Sciatic nerve (tissue), 2 donors: Measurements from ENCODE around the gene PRDM16. TPM values are rescaled to one million over a fixed set of nuclear protein-coding genes. Genes with fewer than 3 reads are reported as not detected.

Source experiments
- ATAC-seq: fragments of 200-7000 bp; cut with Tn5 transposase; one replicate; pipeline ENCODE4 v1.9.1; 2020; ENCODE audit warnings: mild to moderate bottlenecking, moderate library complexity
- DNase-seq: peaks from one replicate; pipeline ENCODE4 v3.0.0-alpha.2; 2020; ENCODE audit warnings: low spot score
- intact Hi-C: fragments of 100-400 bp; cut with DNase I; formaldehyde crosslinking; loops from one replicate; pipeline ENCODE4 v1.14.2; 2022
- total RNA-seq: library from RNA; stranded (reverse); fragmentation: NEBNext Ultra II Directional; extraction: Animal tissue kit (Norgen Biotek cat#: 25700); gene quantifications from one replicate; pipeline ENCODE4 v1.2.1, GENCODE V29; 2021
- donor health status: DM: no; HTN: no; CAD: no.
- donor health status: DM: no; HTN: no; CAD: no.

PRDM16 gene
- total RNA-seq, 1 donor from 2014 or later = 31.3 TPM

- no peak for DNase-seq
- ATAC-seq = no peak
- intact Hi-C loops = no loop called here
Measured at GRCh38 chr1:3306583-3307291, 237.7 kb downstream of the PRDM16 start.

GRCh38 chr1:3307359-3307758, 238.4 kb downstream of the PRDM16 start:
- intact Hi-C loops = no loop called here

GRCh38 chr1:3308053-3308452, 239.1 kb downstream of the PRDM16 start:
- intact Hi-C loops = no loop called here
- no peak for ATAC-seq
- DNase-seq = no peak

More at GRCh38 chr1:3307359-3307758, 238.4 kb downstream of the PRDM16 start:
- no peak for DNase-seq
- no peak for ATAC-seq

GRCh38 chr1:3310718-3311400, 241.9 kb downstream of the PRDM16 start:
- no peak for DNase-seq
- intact Hi-C loops = no loop called here
- no peak for ATAC-seq

- DNase-seq = no peak
- intact Hi-C loops = no loop called here
- no peak for ATAC-seq
Measured at GRCh38 chr1:3311711-3312110, 242.7 kb downstream of the PRDM16 start.

- intact Hi-C loops = no loop called here
- ATAC-seq (peak; percentile 50), DNase-seq (no peak)
Measured at GRCh38 chr1:3312310-3312897, 243.4 kb downstream of the PRDM16 start.

- DNase-seq = peak; percentile 95
- intact Hi-C loops = no loop called here
- ATAC-seq = peak; percentile 96
Measured at GRCh38 chr1:3312898-3313575, 244.0 kb downstream of the PRDM16 start.

- ATAC-seq (peak; percentile 80), DNase-seq (peak; percentile 92)
- intact Hi-C loops = no loop called here
Measured at GRCh38 chr1:3313576-3313950, 244.6 kb downstream of the PRDM16 start.

- ATAC-seq (no peak), DNase-seq (no peak)
- intact Hi-C loops = no loop called here
Measured at GRCh38 chr1:3314491-3315381, 245.7 kb downstream of the PRDM16 start.

- ATAC-seq (no peak), DNase-seq (no peak)
- intact Hi-C loops = no loop called here
Measured at GRCh38 chr1:3315399-3316339, 246.7 kb downstream of the PRDM16 start.

- ATAC-seq = no peak
- intact Hi-C loops = no loop called here
- no peak for DNase-seq
Measured at GRCh38 chr1:3316340-3316943, 247.4 kb downstream of the PRDM16 start.

- intact Hi-C loops = no loop called here
- no peak for DNase-seq
- no peak for ATAC-seq
Measured at GRCh38 chr1:3317456-3317855, 248.5 kb downstream of the PRDM16 start.

- intact Hi-C loops = no loop called here
- no peak for ATAC-seq
- DNase-seq = no peak
Measured at GRCh38 chr1:3318329-3318728, 249.3 kb downstream of the PRDM16 start.

GRCh38 chr1:3319874-3320245, 250.9 kb downstream of the PRDM16 start:
- DNase-seq = no peak
- intact Hi-C loops = no loop called here
- no peak for ATAC-seq

GRCh38 chr1:3320246-3321152, 251.5 kb downstream of the PRDM16 start:
- intact Hi-C loops = no loop called here

More at GRCh38 chr1:3320246-3321152, 251.5 kb downstream of the PRDM16 start:
- ATAC-seq = no peak
- no peak for DNase-seq
